GM13976 (cell line): ENCODE measurements around the gene PLAC9.

ENCODE experiments used
- DNase-seq: peaks from one replicate; pipeline ENCODE4 v3.0.0; 2012; ENCODE audit warnings: low spot score
- CTCF ChIP-seq: IDR thresholded peaks from 2 replicates; pipeline ENCODE4 v1.5.1; 2012; ENCODE audit warnings: borderline replicate concordance, mild to moderate bottlenecking; ENCODE audit not compliant: insufficient read depth; ENCODE audit errors: extremely low read depth, missing control alignments, control extremely low read depth
- in situ Hi-C: fragments of 300-500 bp; cut with MboI; formaldehyde crosslinking; loops from one replicate; pipeline ENCODE4 v1.12.0; 2022; ENCODE audit warnings: low sequenced_read_pairs, mixed read lengths, inconsistent platforms; ENCODE audit not compliant: unreplicated experiment

The PLAC9 gene

GRCh38 chr10:80104066-80104926, 28.2 kb upstream of the PLAC9 start:
- in situ Hi-C loops, result no loop called here
- peak; percentile 47 for DNase-seq
- TF ChIP-seq CTCF, result no peak

- no peak for TF ChIP-seq CTCF
- in situ Hi-C loops, result no loop called here
- no peak for DNase-seq
Measured at GRCh38 chr10:80108576-80109239, 23.8 kb upstream of the PLAC9 start.

GRCh38 chr10:80110986-80111385, 21.5 kb upstream of the PLAC9 start:
- TF ChIP-seq CTCF, result no peak
- no peak for DNase-seq
- in situ Hi-C loops, result no loop called here

DNA sequence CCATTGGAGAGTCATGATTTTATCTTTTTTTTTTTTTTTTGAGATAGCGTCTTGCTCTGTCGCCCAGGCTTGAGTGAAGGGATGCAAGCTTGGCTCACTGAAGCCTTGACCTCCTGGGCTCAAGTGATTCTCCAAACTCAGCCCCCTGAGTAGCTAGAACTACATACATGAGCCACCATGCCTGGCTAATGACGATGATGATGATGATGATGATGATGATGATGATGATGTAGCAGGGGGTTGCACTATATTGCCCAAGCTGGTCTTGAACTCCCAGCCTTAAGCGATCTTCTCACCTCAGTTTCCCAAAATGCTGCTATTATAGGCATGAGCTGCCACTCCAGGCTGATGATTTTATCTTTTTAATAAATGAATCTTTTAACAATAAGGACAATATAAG, 13.9 kb upstream of the PLAC9 start:
- no peak for TF ChIP-seq CTCF
- DNase-seq, result no peak
- in situ Hi-C loops, result no loop called here

- TF ChIP-seq CTCF, result no peak
- in situ Hi-C loops, result no loop called here
- DNase-seq, result no peak
Measured at GRCh38 chr10:80122110-80122710, 10.3 kb upstream of the PLAC9 start.

DNA sequence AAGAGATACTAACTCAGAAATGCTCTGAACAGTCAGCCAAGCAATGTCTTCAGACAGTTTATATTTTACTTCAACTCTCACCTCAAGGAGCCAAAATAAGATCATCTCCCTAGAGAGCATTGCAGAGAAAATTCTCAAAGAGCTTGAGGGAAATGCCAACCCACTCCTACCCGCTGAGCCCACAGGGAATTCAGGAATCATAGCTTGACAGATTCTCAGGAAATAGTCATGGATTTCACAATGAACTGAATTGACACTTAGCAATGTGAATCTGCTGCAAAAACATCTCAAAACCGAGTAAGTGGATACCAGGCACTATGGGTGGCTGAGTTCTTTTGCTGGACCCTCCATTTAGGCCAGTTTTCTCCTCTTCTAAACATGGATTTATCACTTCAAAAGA, 9.8 kb upstream of the PLAC9 start:
- DNase-seq, result no peak
- no peak for TF ChIP-seq CTCF
- in situ Hi-C loops, result no loop called here
